DND-41 (cell line): ENCODE data around the gene GOPC.

Experiments used
- ATAC-seq: fragments of 200-7000 bp; cut with Tn5 transposase; 3 replicates; pipeline ENCODE4 v1.9.1; 2021; ENCODE audit warnings: low read depth; ENCODE audit not compliant: insufficient read depth
- DNase-seq: peaks from one replicate; pipeline ENCODE4 v3.0.0-alpha.2; 2020
- H2AFZ ChIP-seq: 2 replicates; pipeline ENCODE4 v1.6.0; 2012; ENCODE audit warnings: low read depth, low read length
- H3K27ac ChIP-seq: 2 replicates; pipeline ENCODE4 v1.5.1; 2012; ENCODE audit warnings: low read length, inconsistent platforms
- H3K27me3 ChIP-seq: fragments of 200-600 bp; sonication (generic); 2 replicates; pipeline ENCODE4 v1.6.0; 2012; ENCODE audit warnings: low read length, mild to moderate bottlenecking, inconsistent platforms; ENCODE audit not compliant: insufficient read depth, poor library complexity
- H3K36me3 ChIP-seq: 2 replicates; pipeline ENCODE4 v1.5.1; 2012; ENCODE audit warnings: low read length, inconsistent platforms; ENCODE audit not compliant: insufficient read depth
- H3K4me1 ChIP-seq: 2 replicates; pipeline ENCODE4 v1.5.1; 2012; ENCODE audit warnings: mild to moderate bottlenecking, low read length; ENCODE audit not compliant: insufficient read depth
- H3K4me2 ChIP-seq: 2 replicates; pipeline ENCODE4 v1.6.0; 2012; ENCODE audit warnings: mild to moderate bottlenecking, moderate library complexity, low read length, inconsistent platforms; ENCODE audit not compliant: insufficient read depth
- H3K4me3 ChIP-seq, 2 experiments: fragments of 200-600 bp in 1 of 2; shearing (Covaris generic) in 1 of 2; 2 replicates each; pipeline ENCODE4 v1.5.1; 2012 to 2016; ENCODE audit warnings: inconsistent platforms in 2 of 2, low read length in 2 of 2, mild to moderate bottlenecking in 2 of 2, low read depth in 1 of 2, moderate library complexity in 1 of 2
- H3K79me2 ChIP-seq: 2 replicates; pipeline ENCODE4 v1.6.0; 2012; ENCODE audit warnings: low read length, inconsistent platforms; ENCODE audit not compliant: insufficient read depth
- H3K9ac ChIP-seq: 2 replicates; pipeline ENCODE4 v1.6.0; 2012; ENCODE audit warnings: low read depth, mild to moderate bottlenecking, inconsistent platforms, low read length, moderate library complexity
- H3K9me3 ChIP-seq: 2 replicates; pipeline ENCODE4 v1.5.1; 2012; ENCODE audit warnings: low read length, moderate library complexity, mild to moderate bottlenecking, inconsistent platforms; ENCODE audit not compliant: insufficient read depth, severe bottlenecking
- H4K20me1 ChIP-seq: 2 replicates; pipeline ENCODE4 v1.6.0; 2012; ENCODE audit warnings: low read length; ENCODE audit not compliant: insufficient read depth
- CTCF ChIP-seq: IDR thresholded peaks from 2 replicates; pipeline ENCODE4 v1.5.1; 2012; ENCODE audit warnings: borderline replicate concordance, low read length, moderate library complexity, mild to moderate bottlenecking; ENCODE audit not compliant: poor library complexity, severe bottlenecking; ENCODE audit errors: extremely low read depth
- EZH2 ChIP-seq: IDR thresholded peaks from 3 replicates; pipeline ENCODE4 v1.6.1; 2012; ENCODE audit warnings: borderline replicate concordance, low read depth, mild to moderate bottlenecking, moderate library complexity, low read length, inconsistent platforms; ENCODE audit not compliant: severe bottlenecking

GOPC gene

GRCh38 chr6:117597755-117598154 lies 4.6 kb downstream of the GOPC start:
- ATAC-seq = no peak
- no peak for TF ChIP-seq CTCF
- no peak for TF ChIP-seq EZH2
- H3K4me1 ChIP-seq = peaks cover 33% of the 10 kb centered on the region
- no peak overlapping the region for H2AFZ ChIP-seq
- no peak overlapping the region for H3K4me2 ChIP-seq
- H4K20me1 ChIP-seq = peaks cover 25% of the 10 kb centered on the region; the same call in 1 of the 2 replicates
- DNase-seq = no peak
- H3K9ac ChIP-seq = no peak overlapping the region
- H3K27ac ChIP-seq = no peak overlapping the region
- peaks cover 94% of the 10 kb centered on the region for H3K79me2 ChIP-seq
- H3K9me3 ChIP-seq = no peaks in the 10 kb centered on the region
- no peaks in the 10 kb centered on the region for H3K27me3 ChIP-seq
- no peak overlapping the region for H3K4me3 ChIP-seq
- H3K36me3 ChIP-seq = peaks cover 25% of the 10 kb centered on the region

GRCh38 chr6:117595099-117595923 lies 7.0 kb downstream of the GOPC start:
- H3K4me1 ChIP-seq = peaks cover 20% of the 10 kb centered on the region
- H3K4me3 ChIP-seq = no peak overlapping the region
- H2AFZ ChIP-seq = no peak overlapping the region
- no peak overlapping the region for H3K27ac ChIP-seq
- H3K4me2 ChIP-seq = no peak overlapping the region
- no peaks in the 10 kb centered on the region for H3K9me3 ChIP-seq
- H3K9ac ChIP-seq = no peak overlapping the region
- peaks cover 29% of the 10 kb centered on the region; the same call in 1 of the 2 replicates for H4K20me1 ChIP-seq
- no peaks in the 10 kb centered on the region for H3K27me3 ChIP-seq
- peaks cover 98% of the 10 kb centered on the region for H3K79me2 ChIP-seq
- H3K36me3 ChIP-seq = peaks cover 36% of the 10 kb centered on the region
- no peak for TF ChIP-seq CTCF
- TF ChIP-seq EZH2 = no peak
- ATAC-seq (no peak), DNase-seq (no peak)

- no peaks in the 10 kb centered on the region for H3K27me3 ChIP-seq
- H4K20me1 ChIP-seq = peaks cover 29% of the 10 kb centered on the region; the same call in 1 of the 2 replicates
- H3K27ac ChIP-seq = no peak overlapping the region
- H3K9me3 ChIP-seq = no peaks in the 10 kb centered on the region
- H3K4me2 ChIP-seq = no peak overlapping the region
- H2AFZ ChIP-seq = no peak overlapping the region
- TF ChIP-seq CTCF (no peak), EZH2 (no peak)
- H3K79me2 ChIP-seq = peaks cover 93% of the 10 kb centered on the region
- no peak for ATAC-seq
- no peak overlapping the region for H3K9ac ChIP-seq
- DNase-seq = no peak
- H3K36me3 ChIP-seq = peaks cover 38% of the 10 kb centered on the region
- H3K4me3 ChIP-seq = no peak overlapping the region
- peaks cover under 1% of the 10 kb centered on the region; the same call in 1 of the 2 replicates for H3K4me1 ChIP-seq
These were observed 9.1 kb downstream of the GOPC start for GRCh38 chr6:117592983-117593759.
